Cardiac fibroblast (primary cell): ENCODE data around the gene DSG2.

ENCODE experiments used
- DNase-seq, 2 donors: peaks; one replicate each; pipeline versions ENCODE4 v3.0.0 to v3.0.0-alpha.2; 2010; ENCODE audit warnings: low read depth in 2 of 2
- H3K4me3 ChIP-seq, 2 donors: replicated peaks in 1 of 2; 1 replicate in 1 of 2; 2 replicates in 1 of 2; pipeline ENCODE4 v1.5.1; 2011; ENCODE audit warnings: low read depth in 2 of 2, low read length in 2 of 2, mild to moderate bottlenecking in 2 of 2, moderate library complexity in 1 of 2
- CTCF ChIP-seq: IDR thresholded peaks from one replicate; pipeline ENCODE4 v1.5.1; 2011; ENCODE audit warnings: low read depth, mild to moderate bottlenecking, low read length, inconsistent platforms

Gene DSG2

GRCh38 chr18:31526374-31526773, 28.4 kb downstream of the DSG2 start:
- no peak overlapping the region for H3K4me3 ChIP-seq
- TF ChIP-seq CTCF, result no peak
- no peak for DNase-seq

DNA sequence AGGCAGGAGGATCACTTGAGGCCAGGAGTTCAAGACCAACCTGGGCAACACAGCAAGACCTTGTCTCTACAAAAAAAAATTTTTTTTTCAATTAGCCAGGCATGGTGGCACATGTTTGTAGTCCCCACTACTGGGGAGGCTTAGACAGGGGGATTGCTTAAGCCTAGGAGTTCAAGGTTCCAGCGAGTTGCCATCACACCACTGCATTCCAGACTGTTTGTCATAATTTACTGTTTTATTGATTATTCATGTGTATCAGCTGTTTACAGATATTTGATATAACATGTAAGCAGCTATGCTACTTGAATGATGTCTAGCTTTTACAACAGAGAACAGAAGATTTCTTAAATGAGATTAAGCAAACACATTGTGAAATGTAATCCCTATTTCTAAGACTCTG, 35.3 kb downstream of the DSG2 start:
- no peak for TF ChIP-seq CTCF
- H3K4me3 ChIP-seq, result no peak overlapping the region
- DNase-seq, result no peak

DNA sequence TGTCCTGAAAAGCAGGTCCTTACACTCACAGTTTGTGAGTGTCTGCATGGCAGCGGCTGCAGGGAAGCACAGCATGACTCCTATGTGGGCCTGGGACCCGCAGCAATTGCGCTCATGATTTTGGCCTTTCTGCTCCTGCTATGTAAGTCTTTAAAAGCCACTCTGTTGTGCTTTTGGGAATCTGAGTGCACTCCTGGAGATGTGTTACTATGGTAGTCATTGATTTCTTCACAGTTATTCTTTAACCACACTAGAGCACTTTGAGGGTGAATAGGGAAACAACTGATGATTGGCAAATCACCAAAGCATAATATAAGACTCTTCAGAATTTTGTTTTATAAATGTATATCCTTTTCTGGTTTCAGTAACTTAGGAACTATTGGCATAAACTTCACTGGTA, 40.9 kb downstream of the DSG2 start:
- TF ChIP-seq CTCF, result no peak
- no peak overlapping the region for H3K4me3 ChIP-seq
- DNase-seq, result no peak

- DNase-seq, result no peak
- H3K4me3 ChIP-seq, result no peak overlapping the region
- TF ChIP-seq CTCF, result no peak
Observed at GRCh38 chr18:31546476-31546875, 48.5 kb downstream of the DSG2 start.

DNA sequence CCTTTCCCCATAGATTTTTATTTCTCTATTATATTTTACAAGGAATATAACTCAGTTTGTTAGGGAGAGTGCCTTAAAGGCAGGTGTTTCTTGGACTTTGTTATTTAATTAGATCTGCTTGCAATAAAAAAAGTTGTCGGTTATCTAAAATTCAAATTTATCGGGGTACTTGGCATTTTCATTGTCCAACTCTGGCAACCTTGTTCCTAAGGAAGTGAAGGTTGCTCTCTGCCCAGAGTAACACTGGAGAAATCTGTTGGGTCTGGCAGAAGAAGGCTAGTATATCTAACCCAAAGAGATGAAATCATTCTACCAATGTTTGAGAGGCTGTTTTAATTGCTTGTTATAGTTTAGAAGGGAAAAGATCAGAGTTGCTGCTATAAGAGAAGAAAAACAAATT, 50.9 kb downstream of the DSG2 start:
- H3K4me3 ChIP-seq, result no peak overlapping the region
- TF ChIP-seq CTCF, result no peak
- no peak for DNase-seq

- no peak for TF ChIP-seq CTCF
- H3K4me3 ChIP-seq, result no peak overlapping the region
- DNase-seq, result no peak
Observed at GRCh38 chr18:31549416-31549815, 51.4 kb downstream of the DSG2 start.

GRCh38 chr18:31551883-31552282, 53.9 kb downstream of the DSG2 start:
- DNase-seq, result no peak
- H3K4me3 ChIP-seq, result no peak overlapping the region
- TF ChIP-seq CTCF, result no peak
